ENCODE data around the gene EVI5L. TPM values are rescaled to one million over a fixed set of nuclear protein-coding genes. Genes with fewer than 3 reads are reported as not detected.

EVI5L gene
- total RNA-seq, 2 donors from 2014 or later: 24.0 to 25.7 TPM

- Histone ChIP-seq H3K4me1 (replicated peaks) (no peaks in the 10 kb centered on the region), H3K27ac (no peak overlapping the region), H3K9me3 (no peaks in the 10 kb centered on the region), H3K4me3 (no peak overlapping the region), H3K36me3 (no peaks in the 10 kb centered on the region), H3K27me3 (replicated peaks; ENCODE audit: insufficient read depth) (peaks cover 22% of the 10 kb centered on the region)
- no peak for DNase-seq (ENCODE audit: low spot score)
- intact Hi-C loops (cut with DNase I): no loop called here
- WGBS: 20% methylated on average over 19 of the region's 22 CpGs
- no peak for TF ChIP-seq POLR2A (IDR thresholded peaks at IDR 0.05)
- no peak for TF ChIP-seq POLR2AphosphoS5 (IDR thresholded peaks at IDR 0.05)
- no peak for TF ChIP-seq CTCF (IDR thresholded peaks at IDR 0.05)
Measured at GRCh38 chr19:7787602-7788177, 42.3 kb upstream of the EVI5L start.

GRCh38 chr19:7788178-7788932 lies 41.7 kb upstream of the EVI5L start:
- intact Hi-C loops (cut with DNase I): no loop called here
- WGBS: 3% methylated on average over 38 of the region's 67 CpGs
- Histone ChIP-seq H3K27me3 (replicated peaks; ENCODE audit: insufficient read depth) (peaks cover 22% of the 10 kb centered on the region), H3K9me3 (no peaks in the 10 kb centered on the region), H3K4me3 (no peak overlapping the region), H3K27ac (no peak overlapping the region), H3K36me3 (no peaks in the 10 kb centered on the region), H3K4me1 (replicated peaks) (no peaks in the 10 kb centered on the region)
- TF ChIP-seq POLR2A (IDR thresholded peaks at IDR 0.05) (no peak), CTCF (IDR thresholded peaks at IDR 0.05) (no peak), POLR2AphosphoS5 (IDR thresholded peaks at IDR 0.05) (no peak)
- DNase-seq (ENCODE audit: low spot score): no peak

GRCh38 chr19:7788933-7789323 lies 41.1 kb upstream of the EVI5L start:
- H3K36me3 ChIP-seq: no peaks in the 10 kb centered on the region
- peaks cover 22% of the 10 kb centered on the region for H3K27me3 ChIP-seq (replicated peaks; ENCODE audit: insufficient read depth)
- intact Hi-C loops (cut with DNase I): no loop called here
- WGBS: 4% methylated on average over 22 of the region's 23 CpGs
- no peaks in the 10 kb centered on the region for H3K9me3 ChIP-seq
- no peaks in the 10 kb centered on the region for H3K4me1 ChIP-seq (replicated peaks)
- H3K4me3 ChIP-seq: no peak overlapping the region
- no peak for DNase-seq (ENCODE audit: low spot score)
- TF ChIP-seq POLR2AphosphoS5 (IDR thresholded peaks at IDR 0.05) (no peak), CTCF (IDR thresholded peaks at IDR 0.05) (no peak), POLR2A (IDR thresholded peaks at IDR 0.05) (no peak)
- no peak overlapping the region for H3K27ac ChIP-seq

GRCh38 chr19:7789447-7789846 lies 40.6 kb upstream of the EVI5L start:
- DNase-seq (ENCODE audit: low spot score): no peak
- H3K9me3 ChIP-seq: no peaks in the 10 kb centered on the region
- no peak for TF ChIP-seq CTCF (IDR thresholded peaks at IDR 0.05)
- TF ChIP-seq POLR2A (IDR thresholded peaks at IDR 0.05): no peak
- TF ChIP-seq POLR2AphosphoS5 (IDR thresholded peaks at IDR 0.05): no peak
- no peaks in the 10 kb centered on the region for H3K4me1 ChIP-seq (replicated peaks)
- H3K27ac ChIP-seq: no peak overlapping the region
- H3K4me3 ChIP-seq: no peak overlapping the region
- H3K36me3 ChIP-seq: no peaks in the 10 kb centered on the region
- 6% methylated on average over 28 of the region's 31 CpGs for whole genome bisulfite sequencing
- H3K27me3 ChIP-seq (replicated peaks; ENCODE audit: insufficient read depth): peaks cover 22% of the 10 kb centered on the region
- intact Hi-C loops (cut with DNase I): no loop called here

GRCh38 chr19:7790416-7790815 lies 39.6 kb upstream of the EVI5L start:
- intact Hi-C loops (cut with DNase I): loop anchor here (10.0 kb wide), 1 partner anchor 136 kb away; no protein-coding TSS in a partner anchor
- TF ChIP-seq CTCF (IDR thresholded peaks at IDR 0.05) (no peak), POLR2A (IDR thresholded peaks at IDR 0.05) (no peak), POLR2AphosphoS5 (IDR thresholded peaks at IDR 0.05) (no peak)
- no peak for DNase-seq (ENCODE audit: low spot score)
- no peaks in the 10 kb centered on the region for H3K4me1 ChIP-seq (replicated peaks)
- no peak overlapping the region for H3K27ac ChIP-seq
- no peaks in the 10 kb centered on the region for H3K9me3 ChIP-seq
- no peak overlapping the region for H3K4me3 ChIP-seq
- H3K36me3 ChIP-seq: no peaks in the 10 kb centered on the region
- 90% methylated on average over 14 of the region's 14 CpGs for WGBS
- H3K27me3 ChIP-seq (replicated peaks; ENCODE audit: insufficient read depth): peaks cover 22% of the 10 kb centered on the region

Measured in prostate gland (tissue), 2 donors.